Mesendoderm (in vitro differentiated cells): ENCODE results near the gene PTGER1.
A peak's percentile ranks its signal among the peaks of the same experiment; 100 is the strongest.

ENCODE experiments used
- DNase-seq: peaks from one replicate; pipeline ENCODE4 v3.0.0; 2013
- H2AK5ac ChIP-seq: 2 replicates; pipeline ENCODE4 v1.6.1; 2013; ENCODE audit warnings: low read length, inconsistent platforms
- H2BK120ac ChIP-seq: 2 replicates; pipeline ENCODE4 v1.6.1; 2013; ENCODE audit warnings: low read depth, mild to moderate bottlenecking, low read length, moderate library complexity, mixed read lengths
- H2BK15ac ChIP-seq: replicated peaks from 2 replicates; pipeline ENCODE4 v1.6.1; 2013; ENCODE audit warnings: low read depth, mild to moderate bottlenecking, moderate library complexity
- H2BK5ac ChIP-seq: 2 replicates; pipeline ENCODE4 v1.6.1; 2013; ENCODE audit warnings: low read length, inconsistent platforms
- H3K18ac ChIP-seq: 2 replicates; pipeline ENCODE4 v1.6.1; 2013; ENCODE audit warnings: mild to moderate bottlenecking, low read length, mixed read lengths
- H3K23ac ChIP-seq: one replicate; pipeline ENCODE4 v1.6.1; 2013; ENCODE audit warnings: low read length
- H3K27ac ChIP-seq: 2 replicates; pipeline ENCODE4 v1.5.1; 2013; ENCODE audit warnings: low read depth, mild to moderate bottlenecking, inconsistent platforms, low read length, moderate library complexity
- H3K27me3 ChIP-seq: 2 replicates; pipeline ENCODE4 v1.6.1; 2013; ENCODE audit warnings: low read length, control low read depth, mild to moderate bottlenecking, inconsistent platforms; ENCODE audit not compliant: insufficient read depth, poor library complexity
- H3K36me3 ChIP-seq: 2 replicates; pipeline ENCODE4 v1.6.1; 2013; ENCODE audit warnings: low read length, inconsistent platforms; ENCODE audit not compliant: control insufficient read depth, insufficient read depth
- H3K4ac ChIP-seq: one replicate; pipeline ENCODE4 v1.6.1; 2013; ENCODE audit warnings: low read depth, mild to moderate bottlenecking, low read length, moderate library complexity
- H3K4me1 ChIP-seq: 2 replicates; pipeline ENCODE4 v1.6.1; 2013; ENCODE audit warnings: low read depth, low read length, inconsistent platforms; ENCODE audit not compliant: control insufficient read depth
- H3K4me2 ChIP-seq: 2 replicates; pipeline ENCODE4 v1.6.1; 2013; ENCODE audit warnings: low read length
- H3K4me3 ChIP-seq: 2 replicates; pipeline ENCODE4 v1.5.1; 2013; ENCODE audit warnings: mild to moderate bottlenecking, low read length
- H3K56ac ChIP-seq: one replicate; pipeline ENCODE4 v1.6.1; 2013; ENCODE audit warnings: low read length
- H3K79me1 ChIP-seq: 2 replicates; pipeline ENCODE4 v1.6.1; 2013; ENCODE audit warnings: low read length, inconsistent platforms
- H3K79me2 ChIP-seq: 2 replicates; pipeline ENCODE4 v1.6.1; 2013; ENCODE audit warnings: mild to moderate bottlenecking, low read length; ENCODE audit not compliant: control insufficient read depth, insufficient read depth
- H3K9ac ChIP-seq: 2 replicates; pipeline ENCODE4 v1.6.1; 2013; ENCODE audit warnings: low read length, inconsistent platforms
- H4K5ac ChIP-seq: one replicate; pipeline ENCODE4 v1.6.1; 2013; ENCODE audit warnings: low read length
- H4K8ac ChIP-seq: one replicate; pipeline ENCODE4 v1.6.1; 2013; ENCODE audit warnings: low read depth, mild to moderate bottlenecking, control low read depth, low read length, moderate library complexity
- WGBS: extraction: QIAGEN DNeasy Blood & Tissue Kit; methylation state at CpG from one replicate; pipeline ENCODE4 v1.1.7; 2013; ENCODE audit warnings: low lambda C conversion rate, missing lambda C conversion rate; ENCODE audit not compliant: insufficient coverage; ENCODE audit errors: extremely low coverage; 5-methylcytosine and 5-hydroxymethylcytosine counted together

Gene PTGER1

DNA sequence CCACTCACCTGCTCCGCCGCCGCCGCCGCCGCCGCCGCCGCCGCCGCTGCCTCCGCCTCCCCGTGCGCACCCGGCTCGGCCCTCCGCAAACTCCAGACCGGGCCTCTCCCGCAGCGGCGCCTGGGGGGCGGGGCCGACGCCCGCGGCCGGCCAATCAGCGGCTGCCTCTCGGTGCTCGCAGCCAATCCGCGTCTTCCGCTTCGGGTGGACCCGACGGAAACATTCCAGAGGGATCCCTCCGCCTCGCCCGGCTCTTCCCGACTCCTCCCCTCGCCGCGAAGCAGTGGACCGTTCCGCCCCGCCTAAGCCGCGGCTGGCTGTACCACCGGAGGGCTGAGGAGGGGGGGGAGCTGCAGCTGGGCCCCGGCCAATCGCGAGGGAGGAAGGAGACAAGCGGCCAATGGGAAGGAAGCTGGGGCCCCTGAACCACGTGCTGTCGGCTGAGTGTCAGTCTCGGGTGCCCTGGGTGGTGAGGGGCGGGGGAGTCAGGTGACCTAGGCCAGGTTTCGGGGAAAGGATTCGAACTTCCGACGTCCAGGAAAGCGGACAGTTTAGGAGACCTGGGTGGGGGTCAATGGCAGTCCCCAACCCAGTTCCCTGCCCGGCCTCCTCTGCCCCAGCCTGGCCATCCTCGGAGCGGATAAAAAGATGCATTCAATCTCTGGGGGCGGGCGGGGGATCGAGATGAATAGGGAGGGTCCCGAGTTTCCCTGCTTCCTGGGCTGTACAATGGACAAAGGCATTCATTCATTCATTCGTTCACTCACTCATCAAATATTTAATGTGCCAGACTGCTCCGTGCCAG is 21.1 kb upstream of the PTGER1 start, which contains the start of gene GIPC1:
Gene GIPC1 (minus strand): TSS at position 99 of the 805 bp plus-strand sequence. CDS start 13,151 bp downstream, outside the sequence.
- Histone ChIP-seq H3K4me1 (peaks cover 2% of the 10 kb centered on the region), H3K56ac (peak within 1 kb of the TSS; percentile 96), H3K18ac (peak within 1 kb of the TSS; percentile 82), H2BK120ac (no peak within 1 kb of the TSS), H3K4me3 (peak within 1 kb of the TSS; percentile 69), H3K79me1 (peaks cover 10% of the 10 kb centered on the region), H3K36me3 (no peaks in the 10 kb centered on the region), H3K4me2 (peak within 1 kb of the TSS; percentile 88), H3K27ac (no peak within 1 kb of the TSS), H3K23ac (no peak within 1 kb of the TSS), H4K8ac (no peak within 1 kb of the TSS), H3K9ac (peak within 1 kb of the TSS; percentile 77), H2AK5ac (peak within 1 kb of the TSS; percentile 69), H2BK5ac (no peak within 1 kb of the TSS), H3K79me2 (peaks cover 9% of the 10 kb centered on the region), H3K27me3 (no peaks in the 10 kb centered on the region), H2BK15ac (no peak within 1 kb of the TSS), H3K4ac (peak within 1 kb of the TSS; percentile 22), H4K5ac (peak within 1 kb of the TSS; percentile 33)
- whole genome bisulfite sequencing, result no CpG with 5 or more reads among the region's 71 CpGs
- DNase-seq, result peak; percentile 99

- Histone ChIP-seq H4K8ac (no peak overlapping the region), H2BK120ac (no peak overlapping the region), H3K23ac (no peak overlapping the region), H3K4me2 (peak overlapping the region; percentile 88), H3K36me3 (no peaks in the 10 kb centered on the region), H3K18ac (peak overlapping the region; percentile 82), H3K56ac (peak overlapping the region; percentile 96), H3K27ac (no peak overlapping the region), H3K9ac (peak overlapping the region; percentile 77), H3K4ac (peak overlapping the region; percentile 22), H2BK15ac (no peak overlapping the region), H4K5ac (no peak overlapping the region), H3K4me3 (peak overlapping the region; percentile 69), H3K79me1 (peaks cover 10% of the 10 kb centered on the region), H2AK5ac (no peak overlapping the region), H3K4me1 (peaks cover 2% of the 10 kb centered on the region), H3K27me3 (no peaks in the 10 kb centered on the region), H2BK5ac (no peak overlapping the region), H3K79me2 (peaks cover 9% of the 10 kb centered on the region)
- DNase-seq, result no peak
- no CpG with 5 or more reads among the region's 28 CpGs for WGBS
Measured at GRCh38 chr19:14495672-14496028, 20.5 kb upstream of the PTGER1 start.

DNA sequence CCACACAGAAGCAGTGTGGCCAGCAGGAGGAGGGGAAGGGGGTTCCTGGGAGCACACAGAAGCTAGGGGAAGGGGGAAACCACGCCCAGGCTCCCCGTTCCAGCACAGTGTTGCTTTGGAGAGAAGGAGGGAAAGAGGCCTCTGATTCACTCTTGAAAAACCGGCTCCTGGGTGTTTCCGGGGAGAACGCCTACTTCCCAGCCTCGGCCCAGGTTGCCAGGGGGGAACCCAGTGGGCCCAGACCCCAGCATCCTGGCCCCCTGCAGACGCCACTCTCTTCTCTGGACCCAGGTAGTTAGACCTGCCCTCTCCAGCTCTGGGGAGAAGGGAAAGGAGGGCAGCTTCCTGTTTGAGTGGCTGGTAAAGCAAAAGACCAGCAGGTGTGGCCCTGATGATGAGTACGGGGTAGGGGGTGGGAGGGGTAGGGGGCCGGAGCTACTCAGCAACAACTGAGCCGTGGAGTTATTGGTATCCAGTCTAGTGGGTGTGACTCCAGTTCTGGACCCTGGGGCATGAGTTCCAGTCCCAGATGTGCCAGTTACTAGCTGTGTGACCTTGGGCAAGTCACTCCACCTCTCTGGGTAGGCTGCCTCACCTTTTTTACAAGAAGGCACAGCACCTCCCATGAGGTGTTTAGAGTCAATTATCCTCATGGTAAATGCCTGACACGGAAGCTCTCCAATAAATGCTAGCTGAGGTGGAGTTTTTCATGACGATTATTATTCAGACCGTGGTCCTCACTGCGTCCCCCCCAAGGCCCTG is 19.9 kb upstream of the PTGER1 start:
- DNase-seq, result no peak
- Histone ChIP-seq H4K8ac (no peak overlapping the region), H3K27ac (no peak overlapping the region), H4K5ac (no peak overlapping the region), H2BK5ac (no peak overlapping the region), H3K23ac (no peak overlapping the region), H2BK120ac (no peak overlapping the region), H3K79me2 (peaks cover 9% of the 10 kb centered on the region), H3K4me3 (peak overlapping the region; percentile 69), H3K4me2 (peak overlapping the region; percentile 88), H2AK5ac (no peak overlapping the region), H3K9ac (peak overlapping the region; percentile 77), H3K27me3 (no peaks in the 10 kb centered on the region), H3K56ac (peak overlapping the region; percentile 96), H2BK15ac (no peak overlapping the region), H3K18ac (peak overlapping the region; percentile 82), H3K79me1 (peaks cover 10% of the 10 kb centered on the region), H3K4me1 (peaks cover 2% of the 10 kb centered on the region), H3K4ac (peak overlapping the region; percentile 22), H3K36me3 (no peaks in the 10 kb centered on the region)
- WGBS, result no CpG with 5 or more reads among the region's 14 CpGs

DNA sequence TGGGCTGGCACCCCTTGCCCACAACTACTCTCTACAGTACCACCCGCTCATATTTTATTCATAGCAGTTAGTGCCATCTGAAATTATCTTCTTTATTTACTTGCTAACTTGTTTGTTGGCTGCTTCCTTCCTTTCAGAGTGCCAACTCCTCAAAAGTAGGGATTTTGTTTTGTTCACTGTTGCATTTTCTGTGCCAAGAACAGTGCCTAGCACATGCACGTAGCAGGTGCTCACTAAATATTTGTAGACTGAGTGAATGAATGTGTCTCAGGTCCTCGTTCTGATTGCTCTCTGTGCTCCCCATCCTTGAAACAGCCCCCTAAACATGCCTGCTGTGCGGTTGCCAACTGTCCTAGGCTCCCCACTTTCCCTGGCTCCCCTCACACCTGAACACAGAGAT is 19.3 kb upstream of the PTGER1 start:
- DNase-seq, result no peak
- peaks cover 10% of the 10 kb centered on the region for H3K79me1 ChIP-seq
- no peak overlapping the region for H3K9ac ChIP-seq
- no peak overlapping the region for H4K5ac ChIP-seq
- no peak overlapping the region for H2BK15ac ChIP-seq
- no peak overlapping the region for H3K4me2 ChIP-seq
- no peak overlapping the region for H2BK5ac ChIP-seq
- H3K4me3 ChIP-seq, result no peak overlapping the region
- no peak overlapping the region for H4K8ac ChIP-seq
- no peaks in the 10 kb centered on the region for H3K27me3 ChIP-seq
- H2BK120ac ChIP-seq, result no peak overlapping the region
- H3K27ac ChIP-seq, result no peak overlapping the region
- H3K4ac ChIP-seq, result no peak overlapping the region
- no peak overlapping the region for H2AK5ac ChIP-seq
- no CpG with 5 or more reads among the region's 4 CpGs for WGBS
- peaks cover 2% of the 10 kb centered on the region for H3K4me1 ChIP-seq
- H3K79me2 ChIP-seq, result peaks cover 9% of the 10 kb centered on the region
- H3K23ac ChIP-seq, result no peak overlapping the region
- H3K56ac ChIP-seq, result no peak overlapping the region
- H3K36me3 ChIP-seq, result no peaks in the 10 kb centered on the region
- H3K18ac ChIP-seq, result no peak overlapping the region

GRCh38 chr19:14492756-14493337 is 17.7 kb upstream of the PTGER1 start:
- Histone ChIP-seq H3K4ac (no peak overlapping the region), H2BK15ac (no peak overlapping the region), H3K27me3 (no peaks in the 10 kb centered on the region), H2AK5ac (no peak overlapping the region), H3K36me3 (no peaks in the 10 kb centered on the region), H3K56ac (no peak overlapping the region), H3K9ac (no peak overlapping the region), H3K4me3 (no peak overlapping the region), H3K4me2 (no peak overlapping the region), H4K5ac (no peak overlapping the region), H3K79me1 (peaks cover 10% of the 10 kb centered on the region), H3K79me2 (peaks cover 9% of the 10 kb centered on the region), H3K23ac (no peak overlapping the region), H4K8ac (no peak overlapping the region), H3K4me1 (peaks cover 2% of the 10 kb centered on the region), H2BK5ac (no peak overlapping the region), H3K18ac (no peak overlapping the region), H3K27ac (no peak overlapping the region), H2BK120ac (no peak overlapping the region)
- DNase-seq, result no peak
- WGBS, result no CpG with 5 or more reads among the region's 5 CpGs
